ENCODE data around the gene HDAC5.

The HDAC5 gene

DNA sequence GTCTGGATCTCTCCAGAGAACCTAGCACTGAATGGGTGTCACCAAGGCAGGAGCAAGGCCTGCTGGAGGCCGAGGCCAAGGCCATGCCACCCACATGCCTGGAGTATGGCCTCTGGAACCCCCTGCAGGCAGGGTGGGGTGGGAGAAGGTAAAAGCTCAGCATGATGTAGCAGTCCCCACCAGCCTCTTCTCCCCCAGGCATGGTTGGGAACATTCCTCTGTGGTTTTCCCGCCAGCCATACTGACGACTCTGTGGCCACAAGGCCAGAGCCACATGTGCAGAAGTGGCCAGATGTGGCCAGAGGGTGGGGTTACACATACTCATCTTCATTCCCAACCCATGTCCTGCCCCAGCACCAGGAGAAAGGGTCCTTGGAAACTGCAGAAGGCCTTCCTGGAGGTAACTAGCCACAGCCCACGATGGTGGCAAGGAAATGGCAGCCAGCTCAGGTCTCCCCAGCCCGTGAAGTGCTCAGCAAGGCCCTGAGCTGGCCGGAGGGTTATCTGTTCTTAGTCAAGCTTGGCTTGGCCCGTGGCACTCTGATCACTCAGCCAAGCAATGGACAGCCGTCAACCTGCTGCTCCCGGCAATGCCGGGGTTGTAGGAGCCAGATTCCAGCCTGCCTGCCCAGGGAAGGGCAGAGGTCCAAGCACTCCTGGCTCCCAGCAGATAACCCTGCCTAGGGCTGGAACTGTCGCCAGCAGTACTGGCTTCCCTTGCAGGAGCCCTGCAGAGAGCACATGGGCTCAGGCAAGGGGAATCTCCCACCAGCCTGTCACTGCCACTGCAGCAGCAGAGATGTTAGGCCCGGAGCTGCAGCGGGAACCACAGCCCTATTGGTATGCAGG lies 26.1 kb downstream of the HDAC5 start:
- Histone ChIP-seq H3K36me3 (ENCODE audit: control insufficient read depth in 2 of 2, insufficient read depth in 2 of 2, low read length in 2 of 2) (peaks cover 2 to 7% of the 10 kb centered on the region in 2 donors), H3K9me3 (ENCODE audit: control insufficient read depth in 2 of 2, low read length in 2 of 2) (no peaks in the 10 kb centered on the region), H3K4me1 (ENCODE audit: control insufficient read depth in 2 of 2, insufficient read depth in 2 of 2, low read length in 2 of 2) (peaks cover 12 to 16% of the 10 kb centered on the region in 2 donors), H3K9ac (ENCODE audit: low read depth in 1 of 2, low read length in 2 of 2) (no peak overlapping the region), H3K27me3 (ENCODE audit: control insufficient read depth in 2 of 2, insufficient read depth in 2 of 2, low read length in 2 of 2) (no peaks in the 10 kb centered on the region), H3K4me3 (ENCODE audit: low read length in 2 of 2) (no peak overlapping the region), H3K27ac (ENCODE audit: low read depth in 2 of 2, low read length in 2 of 2) (no peak overlapping the region)

DNA sequence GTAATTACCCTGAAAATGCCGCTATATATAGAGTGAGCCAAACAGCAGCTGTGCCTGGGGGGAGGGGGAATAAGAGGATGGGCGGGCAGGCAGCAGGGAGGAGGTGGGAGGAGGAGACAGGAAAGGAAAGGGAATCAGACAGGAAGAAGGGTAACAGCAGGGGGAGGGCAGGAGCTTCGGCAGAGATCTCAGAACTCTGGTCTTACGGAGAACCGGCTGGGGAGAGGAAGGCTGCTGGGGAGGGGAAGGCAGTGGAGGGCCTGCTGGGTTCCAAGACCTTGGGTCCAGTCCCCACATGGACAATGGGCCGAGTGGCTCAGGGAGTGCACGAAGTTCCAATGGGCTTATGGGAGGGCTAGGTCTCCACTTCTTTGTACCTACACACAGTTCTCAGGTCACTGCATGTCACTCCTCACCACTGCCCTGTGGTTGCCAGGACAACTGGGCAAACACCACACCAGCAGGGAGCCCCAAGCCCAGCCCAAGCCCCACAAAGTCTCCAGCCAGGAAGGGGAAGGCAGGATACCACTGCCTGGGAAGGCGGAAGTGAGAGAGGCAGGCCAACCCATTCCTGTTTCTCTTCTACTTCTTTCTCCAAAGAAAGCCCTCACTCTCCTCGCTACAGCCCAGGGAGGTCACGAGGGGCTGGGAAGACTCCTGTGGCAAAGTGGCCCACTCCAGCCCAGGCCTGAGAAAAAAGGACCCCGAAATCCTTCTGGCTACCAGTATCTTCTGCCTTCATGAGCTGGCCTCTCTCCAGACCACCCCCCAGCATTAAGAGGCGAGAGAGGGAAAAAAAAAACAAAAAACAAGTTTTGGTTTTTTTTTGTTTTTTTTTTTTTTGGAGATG lies 27.6 kb downstream of the HDAC5 start:
- Histone ChIP-seq H3K9ac (ENCODE audit: low read depth in 1 of 2, low read length in 2 of 2) (peak overlapping the region; percentile 62 to 63), H3K4me1 (ENCODE audit: control insufficient read depth in 2 of 2, insufficient read depth in 2 of 2, low read length in 2 of 2) (peaks cover 12 to 16% of the 10 kb centered on the region in 2 donors), H3K9me3 (ENCODE audit: control insufficient read depth in 2 of 2, low read length in 2 of 2) (no peaks in the 10 kb centered on the region), H3K27me3 (ENCODE audit: control insufficient read depth in 2 of 2, insufficient read depth in 2 of 2, low read length in 2 of 2) (no peaks in the 10 kb centered on the region), H3K36me3 (ENCODE audit: control insufficient read depth in 2 of 2, insufficient read depth in 2 of 2, low read length in 2 of 2) (peaks cover 16 to 18% of the 10 kb centered on the region in 2 donors), H3K27ac (ENCODE audit: low read depth in 2 of 2, low read length in 2 of 2) (peak overlapping the region; percentile 88), H3K4me3 (ENCODE audit: low read length in 2 of 2) (peak overlapping the region; percentile 57 to 67)

GRCh38 chr17:44095388-44095646 lies 28.1 kb downstream of the HDAC5 start:
- H3K36me3 ChIP-seq (ENCODE audit: control insufficient read depth in 2 of 2, insufficient read depth in 2 of 2, low read length in 2 of 2) = peaks cover 16 to 18% of the 10 kb centered on the region in 2 donors
- H3K9me3 ChIP-seq (ENCODE audit: control insufficient read depth in 2 of 2, low read length in 2 of 2) = no peaks in the 10 kb centered on the region
- peak overlapping the region; percentile 22 to 88 for H3K27ac ChIP-seq (ENCODE audit: low read depth in 2 of 2, low read length in 2 of 2)
- peaks cover 12 to 16% of the 10 kb centered on the region in 2 donors for H3K4me1 ChIP-seq (ENCODE audit: control insufficient read depth in 2 of 2, insufficient read depth in 2 of 2, low read length in 2 of 2)
- H3K4me3 ChIP-seq (ENCODE audit: low read length in 2 of 2) = peak overlapping the region in 1 of 2 donors; percentile 67
- H3K27me3 ChIP-seq (ENCODE audit: control insufficient read depth in 2 of 2, insufficient read depth in 2 of 2, low read length in 2 of 2) = no peaks in the 10 kb centered on the region
- H3K9ac ChIP-seq (ENCODE audit: low read depth in 1 of 2, low read length in 2 of 2) = no peak overlapping the region

DNA sequence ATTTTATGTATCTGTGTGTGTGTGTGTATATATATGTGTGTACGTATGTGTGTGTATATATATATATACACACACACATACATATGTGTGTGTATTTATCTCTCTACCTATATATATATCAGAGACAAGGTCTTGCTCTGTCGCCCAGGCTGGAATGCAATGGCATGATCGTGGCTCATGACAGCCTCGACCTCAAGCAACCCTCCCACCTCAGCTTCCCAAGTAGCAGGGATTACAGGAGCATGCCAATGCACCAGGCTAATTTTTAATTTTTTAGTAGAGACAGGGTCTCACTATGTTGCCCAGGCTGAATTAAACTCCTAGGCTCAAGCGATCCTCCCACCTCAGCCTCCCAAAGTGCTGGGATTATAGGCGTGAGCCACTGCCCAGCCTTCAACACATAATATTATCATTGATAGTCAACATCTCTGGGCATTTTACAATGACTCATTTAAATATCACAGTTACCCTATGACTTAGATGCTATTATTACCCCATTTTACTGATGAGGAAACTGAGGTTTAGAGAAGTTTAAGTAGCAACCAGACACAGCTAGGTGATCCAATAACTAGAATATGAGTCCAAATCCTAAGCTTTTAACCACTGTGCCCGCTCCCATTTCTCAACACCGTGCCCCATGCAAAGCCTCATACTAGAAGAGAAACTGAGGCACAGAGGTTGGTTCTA lies 28.6 kb downstream of the HDAC5 start:
- Histone ChIP-seq H3K27me3 (ENCODE audit: control insufficient read depth in 2 of 2, insufficient read depth in 2 of 2, low read length in 2 of 2) (no peaks in the 10 kb centered on the region), H3K9me3 (ENCODE audit: control insufficient read depth in 2 of 2, low read length in 2 of 2) (no peaks in the 10 kb centered on the region), H3K27ac (ENCODE audit: low read depth in 2 of 2, low read length in 2 of 2) (peak overlapping the region; percentile 22 to 88), H3K4me1 (ENCODE audit: control insufficient read depth in 2 of 2, insufficient read depth in 2 of 2, low read length in 2 of 2) (peaks cover 12 to 16% of the 10 kb centered on the region in 2 donors), H3K9ac (ENCODE audit: low read depth in 1 of 2, low read length in 2 of 2) (no peak overlapping the region), H3K36me3 (ENCODE audit: control insufficient read depth in 2 of 2, insufficient read depth in 2 of 2, low read length in 2 of 2) (peaks cover 16 to 18% of the 10 kb centered on the region in 2 donors), H3K4me3 (ENCODE audit: low read length in 2 of 2) (peak overlapping the region in 1 of 2 donors; percentile 67)

DNA sequence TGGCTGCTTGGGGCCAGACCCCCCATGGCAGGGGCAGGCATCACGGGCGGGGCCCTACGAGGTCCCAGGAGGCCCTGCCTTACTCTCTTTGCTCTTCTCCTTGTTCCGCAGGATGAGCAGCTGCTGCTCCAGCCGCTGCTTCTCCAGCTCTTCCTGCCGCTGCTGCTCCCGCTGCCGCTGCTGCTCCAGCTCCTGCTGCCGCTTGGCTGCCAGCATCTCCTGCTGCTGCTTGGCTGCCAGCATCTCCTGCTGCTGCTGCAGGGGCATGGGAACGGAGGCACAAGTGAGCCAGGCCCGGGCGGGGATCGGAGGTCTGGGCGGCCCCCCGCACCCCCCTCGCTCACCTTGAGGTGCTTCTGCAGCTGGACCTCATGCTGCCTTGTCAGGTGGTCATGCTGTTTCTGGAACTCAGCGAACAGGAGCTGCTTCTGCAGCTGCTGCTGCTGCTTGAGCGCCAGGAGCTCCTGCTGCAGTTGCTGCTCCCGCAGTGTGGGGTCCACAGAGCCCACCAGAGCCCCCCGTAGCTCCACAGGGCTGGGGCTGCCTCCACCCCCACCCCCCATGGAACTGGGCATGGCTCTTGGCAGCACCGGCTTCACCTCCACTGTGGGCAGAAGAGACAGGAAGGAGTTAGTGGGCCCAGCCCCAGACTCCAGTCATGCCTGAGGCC lies 30.1 kb downstream of the HDAC5 start:
- H3K9ac ChIP-seq (ENCODE audit: low read depth in 1 of 2, low read length in 2 of 2) = no peak overlapping the region
- H3K4me3 ChIP-seq (ENCODE audit: low read length in 2 of 2) = no peak overlapping the region
- H3K27ac ChIP-seq (ENCODE audit: low read depth in 2 of 2, low read length in 2 of 2) = no peak overlapping the region
- H3K27me3 ChIP-seq (ENCODE audit: control insufficient read depth in 2 of 2, insufficient read depth in 2 of 2, low read length in 2 of 2) = no peaks in the 10 kb centered on the region
- H3K36me3 ChIP-seq (ENCODE audit: control insufficient read depth in 2 of 2, insufficient read depth in 2 of 2, low read length in 2 of 2) = peaks cover 23% of the 10 kb centered on the region in 2 donors
- peaks cover 12 to 16% of the 10 kb centered on the region in 2 donors for H3K4me1 ChIP-seq (ENCODE audit: control insufficient read depth in 2 of 2, insufficient read depth in 2 of 2, low read length in 2 of 2)
- H3K9me3 ChIP-seq (ENCODE audit: control insufficient read depth in 2 of 2, low read length in 2 of 2) = no peaks in the 10 kb centered on the region

GRCh38 chr17:44092051-44092450 lies 31.4 kb downstream of the HDAC5 start:
- Histone ChIP-seq H3K4me1 (ENCODE audit: control insufficient read depth in 2 of 2, insufficient read depth in 2 of 2, low read length in 2 of 2) (peaks cover 13% of the 10 kb centered on the region in 2 donors), H3K36me3 (ENCODE audit: control insufficient read depth in 2 of 2, insufficient read depth in 2 of 2, low read length in 2 of 2) (peaks cover 24 to 26% of the 10 kb centered on the region in 2 donors), H3K9ac (ENCODE audit: low read depth in 1 of 2, low read length in 2 of 2) (no peak overlapping the region), H3K9me3 (ENCODE audit: control insufficient read depth in 2 of 2, low read length in 2 of 2) (no peaks in the 10 kb centered on the region), H3K27me3 (ENCODE audit: control insufficient read depth in 2 of 2, insufficient read depth in 2 of 2, low read length in 2 of 2) (no peaks in the 10 kb centered on the region), H3K4me3 (ENCODE audit: low read length in 2 of 2) (no peak overlapping the region), H3K27ac (ENCODE audit: low read depth in 2 of 2, low read length in 2 of 2) (no peak overlapping the region)

DNA sequence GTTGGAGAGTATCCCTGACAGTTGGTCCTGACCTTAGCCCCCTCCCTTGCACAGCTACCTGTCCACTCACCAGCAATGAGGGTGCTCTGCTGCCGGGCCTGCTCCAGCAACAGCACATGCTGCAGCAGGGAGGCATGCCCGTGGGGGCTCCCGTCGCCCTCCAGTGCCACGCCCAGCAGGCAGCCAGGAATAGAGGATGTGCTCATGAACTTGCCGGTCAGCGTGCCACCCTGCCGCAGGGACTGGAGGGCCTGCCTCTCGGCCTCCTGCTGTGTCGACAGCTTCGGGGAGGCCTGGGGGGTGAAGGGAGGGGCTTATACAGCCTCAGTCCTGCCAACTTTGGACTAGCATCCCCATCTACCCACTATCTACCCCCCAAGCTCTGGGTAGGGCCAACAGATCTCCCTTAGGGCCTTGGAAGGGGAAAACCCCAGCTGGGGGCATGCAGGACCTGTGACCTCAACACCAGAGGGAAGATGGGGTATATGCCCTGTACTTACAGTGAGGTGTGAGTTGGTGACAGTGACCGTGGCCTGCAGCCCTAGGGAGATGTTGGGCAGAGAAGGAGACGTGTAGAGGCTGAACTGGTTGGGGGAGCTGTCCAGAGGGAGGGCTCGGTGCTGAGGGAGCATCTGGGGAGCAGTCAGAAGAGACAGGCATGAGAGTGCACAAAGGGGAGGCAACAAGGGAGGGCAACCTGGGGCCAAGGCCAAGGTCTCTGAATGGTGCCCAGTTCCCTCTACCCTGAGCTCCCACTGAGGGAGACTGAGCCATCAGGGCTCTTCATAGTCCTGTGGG lies 32.0 kb downstream of the HDAC5 start:
- no peak overlapping the region for H3K4me3 ChIP-seq (ENCODE audit: low read length in 2 of 2)
- no peak overlapping the region for H3K9ac ChIP-seq (ENCODE audit: low read depth in 1 of 2, low read length in 2 of 2)
- no peaks in the 10 kb centered on the region for H3K27me3 ChIP-seq (ENCODE audit: control insufficient read depth in 2 of 2, insufficient read depth in 2 of 2, low read length in 2 of 2)
- H3K9me3 ChIP-seq (ENCODE audit: control insufficient read depth in 2 of 2, low read length in 2 of 2) = no peaks in the 10 kb centered on the region
- H3K36me3 ChIP-seq (ENCODE audit: control insufficient read depth in 2 of 2, insufficient read depth in 2 of 2, low read length in 2 of 2) = peaks cover 24 to 26% of the 10 kb centered on the region in 2 donors
- peaks cover 11 to 14% of the 10 kb centered on the region in 2 donors for H3K4me1 ChIP-seq (ENCODE audit: control insufficient read depth in 2 of 2, insufficient read depth in 2 of 2, low read length in 2 of 2)
- H3K27ac ChIP-seq (ENCODE audit: low read depth in 2 of 2, low read length in 2 of 2) = no peak overlapping the region

GRCh38 chr17:44088254-44088653 lies 35.2 kb downstream of the HDAC5 start:
- no peak overlapping the region for H3K4me3 ChIP-seq (ENCODE audit: low read length in 2 of 2)
- no peak overlapping the region for H3K27ac ChIP-seq (ENCODE audit: low read depth in 2 of 2, low read length in 2 of 2)
- H3K4me1 ChIP-seq (ENCODE audit: control insufficient read depth in 2 of 2, insufficient read depth in 2 of 2, low read length in 2 of 2) = peaks cover 0 to 2% of the 10 kb centered on the region in 2 donors
- peaks cover 30 to 37% of the 10 kb centered on the region in 2 donors for H3K36me3 ChIP-seq (ENCODE audit: control insufficient read depth in 2 of 2, insufficient read depth in 2 of 2, low read length in 2 of 2)
- H3K9ac ChIP-seq (ENCODE audit: low read depth in 1 of 2, low read length in 2 of 2) = no peak overlapping the region
- H3K27me3 ChIP-seq (ENCODE audit: control insufficient read depth in 2 of 2, insufficient read depth in 2 of 2, low read length in 2 of 2) = no peaks in the 10 kb centered on the region
- H3K9me3 ChIP-seq (ENCODE audit: control insufficient read depth in 2 of 2, low read length in 2 of 2) = no peaks in the 10 kb centered on the region

DNA sequence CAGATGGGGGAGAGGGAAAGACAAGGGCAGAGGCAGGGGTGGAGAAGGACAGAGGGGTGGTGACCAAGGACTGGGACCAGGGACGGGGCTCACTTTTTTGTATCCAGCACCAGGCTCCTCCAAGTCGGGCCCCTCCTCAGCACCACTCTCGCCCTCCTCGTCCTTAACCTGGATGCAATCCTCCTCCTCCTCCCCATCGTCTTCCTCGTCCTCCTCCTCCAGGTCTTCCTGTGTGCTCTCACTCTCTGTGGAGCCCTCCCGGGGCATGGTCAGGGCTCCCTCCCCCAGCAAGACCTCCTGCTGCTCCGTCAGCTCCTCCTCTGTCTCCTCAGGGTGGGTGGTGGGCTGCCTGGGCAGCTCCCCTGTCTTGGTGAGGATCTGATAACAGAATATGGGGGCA lies 36.1 kb downstream of the HDAC5 start:
- no peak overlapping the region for H3K27ac ChIP-seq (ENCODE audit: low read depth in 2 of 2, low read length in 2 of 2)
- H3K36me3 ChIP-seq (ENCODE audit: control insufficient read depth in 2 of 2, insufficient read depth in 2 of 2, low read length in 2 of 2) = peaks cover 30 to 45% of the 10 kb centered on the region in 2 donors

More for the DNA sequence above, 36.1 kb downstream of the HDAC5 start:
- H3K9ac ChIP-seq (ENCODE audit: low read depth in 1 of 2, low read length in 2 of 2) = no peak overlapping the region
- no peaks in the 10 kb centered on the region for H3K27me3 ChIP-seq (ENCODE audit: control insufficient read depth in 2 of 2, insufficient read depth in 2 of 2, low read length in 2 of 2)
- H3K4me3 ChIP-seq (ENCODE audit: low read length in 2 of 2) = no peak overlapping the region
- peaks cover 0 to 2% of the 10 kb centered on the region in 2 donors for H3K4me1 ChIP-seq (ENCODE audit: control insufficient read depth in 2 of 2, insufficient read depth in 2 of 2, low read length in 2 of 2)
- no peaks in the 10 kb centered on the region for H3K9me3 ChIP-seq (ENCODE audit: control insufficient read depth in 2 of 2, low read length in 2 of 2)
